WI38 (cell line): ENCODE data around the gene TTC28.
"Not testable (repeated sequence)": the region's sequence is repeated elsewhere in the genome, so short reads cannot be mapped to it uniquely, and the experiment has no call there.

Experiments used
- H3K4me3 ChIP-seq: 2 replicates; pipeline ENCODE4 v1.5.1; 2011; ENCODE audit warnings: low read depth, mild to moderate bottlenecking, control low read depth, low read length
- TF ChIP-seq, protein P1 (sequence below): IDR thresholded peaks from 2 replicates; pipeline ENCODE4 v1.5.1; 2012; ENCODE audit warnings: low read depth, mild to moderate bottlenecking, control low read depth, low read length

The TTC28 gene

DNA sequence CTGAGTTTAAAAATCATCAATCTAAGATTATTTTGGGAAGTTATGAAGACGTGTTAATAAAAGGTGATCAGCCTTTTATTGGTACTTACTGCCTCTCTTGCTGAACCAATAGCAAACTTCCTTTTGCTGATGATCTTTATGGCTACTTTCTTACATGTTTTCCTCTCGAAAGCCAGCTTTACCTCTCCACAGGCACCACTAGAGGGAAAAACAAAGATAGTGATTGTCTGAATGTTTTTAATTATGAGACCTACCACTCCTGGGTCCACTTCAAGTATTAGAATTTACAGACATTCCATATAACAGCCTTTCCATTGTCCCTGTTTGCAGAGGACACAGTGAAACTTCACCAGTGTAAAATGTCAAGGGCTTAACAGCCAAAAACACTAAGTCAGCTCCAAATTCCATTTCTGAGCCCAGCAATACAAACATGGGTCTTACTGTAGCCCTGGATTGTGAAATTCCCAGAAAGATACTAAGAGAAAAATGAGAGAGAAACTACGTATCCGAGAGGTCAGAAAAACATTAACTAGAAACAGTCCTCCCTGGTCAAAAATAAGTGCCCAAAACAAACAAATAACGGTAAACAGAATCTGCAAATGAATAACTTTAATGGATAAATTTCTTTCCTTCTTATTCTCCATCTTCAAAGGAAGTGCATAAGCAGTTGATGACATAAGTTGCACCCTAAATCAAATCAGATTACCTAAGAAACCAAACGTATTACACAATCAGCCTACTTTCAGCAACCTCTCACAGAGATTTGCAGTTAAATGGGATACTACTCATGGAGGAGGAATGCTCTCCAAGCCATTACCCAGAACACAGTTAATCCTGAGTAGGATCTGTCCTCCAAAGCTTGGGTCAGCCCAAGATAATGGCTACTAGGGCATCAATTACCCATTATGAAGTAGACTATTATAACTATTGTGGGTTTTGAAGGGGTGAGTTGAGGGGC lies 32.5 kb upstream of the TTC28 start:
- H3K4me3 ChIP-seq, result peak overlapping the region; percentile 43
- TF ChIP-seq, protein P1, sequence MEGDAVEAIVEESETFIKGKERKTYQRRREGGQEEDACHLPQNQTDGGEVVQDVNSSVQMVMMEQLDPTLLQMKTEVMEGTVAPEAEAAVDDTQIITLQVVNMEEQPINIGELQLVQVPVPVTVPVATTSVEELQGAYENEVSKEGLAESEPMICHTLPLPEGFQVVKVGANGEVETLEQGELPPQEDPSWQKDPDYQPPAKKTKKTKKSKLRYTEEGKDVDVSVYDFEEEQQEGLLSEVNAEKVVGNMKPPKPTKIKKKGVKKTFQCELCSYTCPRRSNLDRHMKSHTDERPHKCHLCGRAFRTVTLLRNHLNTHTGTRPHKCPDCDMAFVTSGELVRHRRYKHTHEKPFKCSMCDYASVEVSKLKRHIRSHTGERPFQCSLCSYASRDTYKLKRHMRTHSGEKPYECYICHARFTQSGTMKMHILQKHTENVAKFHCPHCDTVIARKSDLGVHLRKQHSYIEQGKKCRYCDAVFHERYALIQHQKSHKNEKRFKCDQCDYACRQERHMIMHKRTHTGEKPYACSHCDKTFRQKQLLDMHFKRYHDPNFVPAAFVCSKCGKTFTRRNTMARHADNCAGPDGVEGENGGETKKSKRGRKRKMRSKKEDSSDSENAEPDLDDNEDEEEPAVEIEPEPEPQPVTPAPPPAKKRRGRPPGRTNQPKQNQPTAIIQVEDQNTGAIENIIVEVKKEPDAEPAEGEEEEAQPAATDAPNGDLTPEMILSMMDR, result 0 out of 2 replicates have a peak, but pooled peaks have one; percentile 11

GRCh38 chr22:28711341-28711740 lies 31.7 kb upstream of the TTC28 start:
- TF ChIP-seq, protein P1, result no peak
- H3K4me3 ChIP-seq, result no peak overlapping the region; the same call in 1 of the 2 replicates

DNA sequence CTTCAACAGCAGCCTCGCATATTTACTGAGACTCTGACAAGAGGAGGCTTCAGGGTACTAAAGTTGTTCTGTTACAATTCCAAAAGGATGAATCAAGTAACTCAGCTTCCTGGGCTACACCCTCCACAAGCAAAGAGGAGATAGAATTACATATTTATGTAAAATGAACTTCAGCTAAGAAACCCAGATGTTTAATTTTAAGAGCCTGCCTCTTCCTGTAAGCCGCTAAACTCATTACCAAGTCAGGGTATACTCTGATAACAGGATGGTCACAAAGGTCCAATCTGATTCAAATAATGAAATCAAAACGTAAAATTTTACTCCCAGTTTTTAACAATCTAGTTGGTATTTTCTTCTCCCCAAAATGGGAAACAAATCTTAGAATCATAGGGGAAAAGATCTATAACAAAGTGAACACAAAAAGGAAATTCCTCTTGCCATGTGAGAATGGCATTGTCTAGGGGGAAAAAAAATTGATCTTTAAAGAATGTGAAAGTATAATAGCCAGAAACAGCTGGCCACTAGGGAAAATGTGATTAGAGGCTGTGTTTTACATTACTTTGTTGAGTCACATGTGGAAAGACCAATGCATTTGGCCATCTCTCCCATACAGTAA lies 31.0 kb upstream of the TTC28 start:
- TF ChIP-seq, protein P1, result no peak
- H3K4me3 ChIP-seq, result peak overlapping the region; percentile 27

- no peak overlapping the region for H3K4me3 ChIP-seq
- TF ChIP-seq, protein P1, result no peak
Observed at GRCh38 chr22:28710107-28710506, 30.5 kb upstream of the TTC28 start.

- TF ChIP-seq, protein P1, result no peak
- no peak overlapping the region for H3K4me3 ChIP-seq
Observed at GRCh38 chr22:28706845-28707244, 27.2 kb upstream of the TTC28 start.

GRCh38 chr22:28703436-28703835 lies 23.8 kb upstream of the TTC28 start:
- no peak overlapping the region for H3K4me3 ChIP-seq
- TF ChIP-seq, protein P1, result no peak

DNA sequence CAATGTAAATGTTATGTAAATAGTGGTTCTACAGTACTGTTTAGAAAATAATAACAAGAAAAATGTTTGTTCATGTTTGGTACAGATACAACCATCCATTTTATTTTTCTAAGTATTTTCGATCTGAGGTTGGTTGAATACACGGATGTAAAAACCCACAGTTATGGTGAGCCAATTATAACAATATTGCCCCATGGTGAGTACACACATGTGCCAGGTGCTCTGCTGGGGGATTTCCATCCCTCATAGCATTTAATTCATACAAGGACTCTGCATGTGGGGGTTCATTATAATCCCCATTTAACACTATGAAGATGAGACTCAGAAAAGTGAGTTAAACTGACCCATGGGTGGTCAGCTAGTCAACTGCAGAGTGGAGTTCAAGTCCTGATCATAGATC lies 23.3 kb upstream of the TTC28 start:
- H3K4me3 ChIP-seq, result no peak overlapping the region

GRCh38 chr22:28693041-28693760 lies 13.6 kb upstream of the TTC28 start:
- H3K4me3 ChIP-seq, result not testable (repeated sequence)

More for the DNA sequence above, 23.3 kb upstream of the TTC28 start:
- TF ChIP-seq, protein P1, result no peak

GRCh38 chr22:28689796-28690195 lies 10.2 kb upstream of the TTC28 start:
- H3K4me3 ChIP-seq, result not testable (repeated sequence)

DNA sequence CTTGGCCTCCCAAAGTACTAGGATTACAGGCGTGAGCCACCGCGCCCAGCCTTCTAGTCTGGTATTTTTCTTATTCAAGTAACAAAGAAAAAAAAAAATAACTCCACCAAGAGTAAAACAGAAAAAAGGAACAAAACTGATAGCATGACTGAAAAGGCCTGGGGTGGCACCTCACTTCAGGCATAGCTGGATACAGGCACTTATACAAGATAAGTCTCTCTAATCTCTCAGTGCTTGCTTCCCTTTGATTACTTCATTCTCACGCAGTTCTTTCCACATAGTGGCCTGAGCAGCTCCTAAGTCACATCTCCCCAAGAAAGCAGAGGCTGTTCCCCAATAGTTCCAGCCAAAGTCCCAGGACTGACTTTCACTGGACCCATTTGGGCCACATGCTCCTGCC lies 3.3 kb upstream of the TTC28 start:
- H3K4me3 ChIP-seq, result not testable (repeated sequence)
